Neural progenitor cell (in vitro differentiated cells): ENCODE measurements around the gene TENM3. TPM values are rescaled to one million over a fixed set of nuclear protein-coding genes. Genes with fewer than 3 reads are reported as not detected.

Source experiments
- DNase-seq: peaks from one replicate; pipeline ENCODE4 v3.0.0-alpha.2; 2016; ENCODE audit warnings: low spot score
- H2AFZ ChIP-seq: fragments of 200-600 bp; sonication (generic); replicated peaks from 2 replicates; pipeline ENCODE4 v1.6.1; 2016; ENCODE audit warnings: antibody characterized with exemption
- H3F3A ChIP-seq: fragments of 200-600 bp; sonication (generic); 2 replicates; pipeline ENCODE4 v1.6.1; 2016; ENCODE audit warnings: antibody characterized with exemption, low read depth
- H3K27ac ChIP-seq: fragments of 200-600 bp; sonication (generic); 2 replicates; pipeline ENCODE4 v1.5.1; 2016; ENCODE audit warnings: mild to moderate bottlenecking
- H3K27me3 ChIP-seq: fragments of 200-600 bp; sonication (generic); 2 replicates; pipeline ENCODE4 v1.6.1; 2016; ENCODE audit warnings: mild to moderate bottlenecking, moderate library complexity
- H3K36me3 ChIP-seq: fragments of 200-600 bp; sonication (generic); 2 replicates; pipeline ENCODE4 v1.5.1; 2016
- H3K4me1 ChIP-seq: fragments of 200-600 bp; sonication (generic); 2 replicates; pipeline ENCODE4 v1.6.1; 2016; ENCODE audit warnings: mixed run types
- H3K4me2 ChIP-seq: fragments of 200-600 bp; sonication (generic); 2 replicates; pipeline ENCODE4 v1.6.1; 2016
- H3K4me3 ChIP-seq: fragments of 200-600 bp; sonication (generic); 2 replicates; pipeline ENCODE4 v1.5.1; 2016
- H3K79me2 ChIP-seq: fragments of 200-600 bp; sonication (generic); 2 replicates; pipeline ENCODE4 v1.6.1; 2016; ENCODE audit warnings: low read depth
- H3K9ac ChIP-seq: fragments of 200-600 bp; sonication (generic); 2 replicates; pipeline ENCODE4 v1.6.1; 2016
- H3K9me3 ChIP-seq: fragments of 200-600 bp; sonication (generic); 2 replicates; pipeline ENCODE4 v1.5.1; 2016; ENCODE audit warnings: low read depth
- H4K20me1 ChIP-seq: fragments of 200-600 bp; sonication (generic); 2 replicates; pipeline ENCODE4 v1.6.1; 2016; ENCODE audit warnings: low read depth
- H3K27ac Mint-ChIP-seq: 3 replicates; pipeline ENCODE4 v1.8.0; 2021; ENCODE audit warnings: mixed read lengths
- H3K27me3 Mint-ChIP-seq: 2 replicates; pipeline ENCODE4 v1.8.0; 2022; ENCODE audit warnings: low read depth, mild to moderate bottlenecking, inconsistent platforms, moderate library complexity, mixed read lengths; ENCODE audit not compliant: insufficient read depth
- H3K36me3 Mint-ChIP-seq: 3 replicates; pipeline ENCODE4 v1.8.0; 2021; ENCODE audit warnings: mixed read lengths
- H3K4me1 Mint-ChIP-seq: 3 replicates; pipeline ENCODE4 v1.8.0; 2021; ENCODE audit warnings: mixed read lengths
- H3K4me3 Mint-ChIP-seq: 3 replicates; pipeline ENCODE4 v1.8.0; 2021; ENCODE audit warnings: mild to moderate bottlenecking, moderate library complexity, mixed read lengths
- H3K9me3 Mint-ChIP-seq: 3 replicates; pipeline ENCODE4 v1.8.0; 2020; ENCODE audit warnings: mixed read lengths
- CTCF ChIP-seq: fragments of 200-600 bp; sonication (generic); IDR thresholded peaks from 2 replicates; pipeline ENCODE4 v1.5.1; 2017; ENCODE audit warnings: antibody characterized with exemption, mild to moderate bottlenecking
- EZH2 ChIP-seq: fragments of 200-600 bp; sonication (generic); IDR thresholded peaks from 2 replicates; pipeline ENCODE4 v1.6.1; 2017; ENCODE audit warnings: antibody characterized with exemption, mild to moderate bottlenecking, moderate library complexity
- EZH2phosphoT487 ChIP-seq: fragments of 200-600 bp; sonication (generic); IDR thresholded peaks from 2 replicates; pipeline ENCODE4 v1.6.1; 2017; ENCODE audit warnings: antibody characterized with exemption
- total RNA-seq: library from RNA; depleted of rRNA; stranded (reverse); fragments of >200 nt; gene quantifications from 2 replicates; pipeline ENCODE4 v1.2.3, GENCODE V29; 2015; ENCODE audit warnings: low replicate concordance

The TENM3 gene
- total RNA-seq, 1 donor from 2014 or later: 78.7 TPM

- Histone ChIP-seq H3K4me2 (no peak overlapping the region), H3K27ac (no peak overlapping the region), H3F3A (no peaks in the 10 kb centered on the region), H4K20me1 (no peaks in the 10 kb centered on the region), H3K79me2 (no peaks in the 10 kb centered on the region), H3K27me3 (no peaks in the 10 kb centered on the region), H3K9me3 (no peaks in the 10 kb centered on the region), H3K9ac (no peak overlapping the region), H3K36me3 (no peaks in the 10 kb centered on the region), H3K4me3 (no peak overlapping the region), H2AFZ (no peak overlapping the region), H3K4me1 (no peaks in the 10 kb centered on the region)
- Mint-ChIP-seq H3K9me3 (peaks cover 3% of the 10 kb centered on the region), H3K27ac (no peak overlapping the region), H3K36me3 (peaks cover 22% of the 10 kb centered on the region), H3K4me3 (no peak overlapping the region), H3K27me3 (peaks cover 2% of the 10 kb centered on the region), H3K4me1 (peaks cover 6% of the 10 kb centered on the region)
- TF ChIP-seq EZH2phosphoT487 (no peak), CTCF (no peak), EZH2 (no peak)
- DNase-seq: no peak
Measured at GRCh38 chr4:182671231-182671630, 428.0 kb downstream of the TENM3 start.

DNA sequence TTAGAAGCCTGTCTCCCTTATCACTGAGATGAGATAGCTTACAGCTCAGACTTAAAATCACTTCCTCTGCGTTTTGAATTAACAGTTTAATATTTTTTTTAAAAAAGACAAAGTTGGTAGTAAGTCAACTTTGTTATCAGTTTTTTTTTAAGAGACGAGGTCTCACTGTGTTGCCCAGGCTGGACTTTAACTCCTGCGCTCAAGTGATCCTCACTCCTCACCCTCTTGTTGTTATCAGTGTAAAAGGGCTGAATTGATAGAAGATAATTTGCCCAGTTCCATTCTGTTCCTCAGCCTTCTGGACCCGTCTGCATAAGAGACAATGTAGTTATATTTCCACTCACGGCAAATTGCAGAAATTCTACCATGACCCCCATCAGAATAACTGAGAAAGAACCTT lies 428.5 kb downstream of the TENM3 start:
- no peak for DNase-seq
- Histone ChIP-seq H3K36me3 (no peaks in the 10 kb centered on the region), H3K9ac (no peak overlapping the region), H3K4me1 (no peaks in the 10 kb centered on the region), H3K27ac (no peak overlapping the region), H3K4me3 (no peak overlapping the region), H2AFZ (no peak overlapping the region), H4K20me1 (no peaks in the 10 kb centered on the region), H3K27me3 (no peaks in the 10 kb centered on the region), H3K4me2 (no peak overlapping the region), H3K9me3 (no peaks in the 10 kb centered on the region), H3K79me2 (no peaks in the 10 kb centered on the region), H3F3A (no peaks in the 10 kb centered on the region)
- H3K4me1 Mint-ChIP-seq: peaks cover 7% of the 10 kb centered on the region
- peaks cover 2% of the 10 kb centered on the region for H3K9me3 Mint-ChIP-seq
- no peak overlapping the region for H3K4me3 Mint-ChIP-seq
- TF ChIP-seq EZH2phosphoT487 (no peak), CTCF (no peak), EZH2 (no peak)
- H3K27me3 Mint-ChIP-seq: peaks cover 2% of the 10 kb centered on the region
- peaks cover 24% of the 10 kb centered on the region for H3K36me3 Mint-ChIP-seq
- H3K27ac Mint-ChIP-seq: no peak overlapping the region

DNA sequence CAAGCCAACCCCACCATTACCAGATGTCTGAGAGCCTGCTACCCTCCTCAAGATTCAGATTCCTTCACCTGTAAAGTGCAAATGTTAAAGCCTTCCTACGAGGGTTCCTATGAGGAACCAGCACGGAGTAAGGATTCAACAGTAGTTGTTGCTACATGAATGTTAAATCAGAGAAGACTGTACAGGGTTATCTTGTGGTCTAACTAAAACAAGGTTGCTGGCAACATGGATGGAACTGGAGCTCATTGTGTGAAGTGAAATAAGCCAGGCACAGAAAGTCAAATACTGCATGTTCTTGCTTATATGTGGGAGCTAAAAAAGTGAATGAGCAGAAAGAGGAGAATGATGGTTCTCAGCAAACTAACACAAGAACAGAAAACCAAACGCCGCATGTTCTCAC lies 435.4 kb downstream of the TENM3 start:
- no peak overlapping the region for H3K27ac ChIP-seq
- peaks cover 36% of the 10 kb centered on the region for H3K4me1 Mint-ChIP-seq
- no peak for TF ChIP-seq CTCF
- TF ChIP-seq EZH2: no peak
- H3K9me3 ChIP-seq: no peaks in the 10 kb centered on the region
- H3K4me3 ChIP-seq: no peak overlapping the region
- peaks cover 12% of the 10 kb centered on the region for H3K36me3 ChIP-seq
- H4K20me1 ChIP-seq: no peaks in the 10 kb centered on the region
- H3K4me3 Mint-ChIP-seq: no peak overlapping the region
- H3K27ac Mint-ChIP-seq: no peak overlapping the region
- peaks cover 3% of the 10 kb centered on the region for H3K4me1 ChIP-seq
- no peaks in the 10 kb centered on the region for H3K9me3 Mint-ChIP-seq
- H3K9ac ChIP-seq: no peak overlapping the region
- no peaks in the 10 kb centered on the region for H3K27me3 ChIP-seq
- no peaks in the 10 kb centered on the region for H3K79me2 ChIP-seq
- H3F3A ChIP-seq: no peaks in the 10 kb centered on the region
- no peak overlapping the region for H2AFZ ChIP-seq
- H3K4me2 ChIP-seq: no peak overlapping the region
- no peaks in the 10 kb centered on the region for H3K27me3 Mint-ChIP-seq
- DNase-seq: no peak
- H3K36me3 Mint-ChIP-seq: peaks cover 33% of the 10 kb centered on the region
